HepG2 (cell line): ENCODE data around the gene ATPAF1. TPM values are rescaled to one million over a fixed set of nuclear protein-coding genes. Genes with fewer than 3 reads are reported as not detected.

ENCODE experiments used
- ATAC-seq: fragments of 200-7000 bp; cut with Tn5 transposase; 3 replicates; pipeline ENCODE4 v1.9.1; 2020; ENCODE audit warnings: mild to moderate bottlenecking, moderate library complexity
- BruUV-seq: library from RNA; stranded (reverse); fragments of 400-500 nt; replicated peaks from 2 replicates; lab custom pipeline; 2021; lab: Mats Ljungman, UMichigan
- CTCF ChIA-PET: fragments of 300-600 bp; formaldehyde crosslinking; extraction: SDS; loops from one replicate; lab custom pipeline; 2021; ENCODE audit warnings: low total read pairs, inconsistent platforms, low intra/inter-chr PET ratio; lab: Yijun Ruan, JAX
- POLR2A ChIA-PET: fragments of 350-600 bp; sonication (Branson Sonifier 250); formaldehyde crosslinking; loops from one replicate; lab custom pipeline; 2020; ENCODE audit warnings: antibody characterized with exemption, inconsistent platforms; lab: Yijun Ruan, JAX
- DNase-seq: peaks from one replicate; pipeline ENCODE4 v3.0.0-alpha.2; 2015; ENCODE audit warnings: low spot score
- FAIRE-seq: peaks from 3 replicates; lab custom pipeline; 2011; peaks lifted over from hg19 to GRCh38; lab: Jason Lieb, UNC
- H2AFZ ChIP-seq: one replicate; pipeline ENCODE4 v1.6.1; 2011; ENCODE audit warnings: low read length, inconsistent platforms
- H3K27ac ChIP-seq: fragments of 300-600 bp; 3 replicates; pipeline ENCODE4 v1.8.0; 2011; ENCODE audit warnings: mixed run types, mild to moderate bottlenecking, mixed read lengths, low read length, inconsistent platforms; ENCODE audit not compliant: insufficient read depth; ENCODE audit errors: extremely low read length
- H3K27me3 ChIP-seq, 2 experiments: fragments of 200-600 bp in 1 of 2; 2 replicates in 1 of 2; 3 replicates in 1 of 2; pipeline versions ENCODE4 v1.6.0 to v1.8.0; 2011; ENCODE audit warnings: low read length in 2 of 2, mild to moderate bottlenecking in 2 of 2, moderate library complexity in 2 of 2, inconsistent platforms in 1 of 2; ENCODE audit not compliant: insufficient read depth in 2 of 2, control insufficient read depth in 1 of 2
- H3K36me3 ChIP-seq, 2 experiments: fragments of 200-600 bp in 1 of 2; replicated peaks in 1 of 2; 2 replicates in 1 of 2; 3 replicates in 1 of 2; pipeline versions ENCODE4 v1.5.1 to v1.8.0; 2011; ENCODE audit warnings: low read length in 2 of 2, inconsistent platforms in 1 of 2; ENCODE audit not compliant: insufficient read depth in 2 of 2, control insufficient read depth in 1 of 2
- H3K4me1 ChIP-seq: 2 replicates; pipeline ENCODE4 v1.5.1; 2012; ENCODE audit warnings: low read length, inconsistent platforms; ENCODE audit not compliant: insufficient read depth
- H3K4me2 ChIP-seq: 2 replicates; pipeline ENCODE4 v1.6.0; 2011; ENCODE audit warnings: low read depth, low read length, inconsistent platforms
- H3K4me3 ChIP-seq, 3 experiments: fragments of 200-600 bp in 1 of 3; sonication (generic), shearing (Covaris generic) in 1 of 3; replicated peaks in 1 of 3; 2 replicates each; pipeline ENCODE4 v1.5.1; 2011 to 2016; ENCODE audit warnings: low read length in 3 of 3, inconsistent platforms in 2 of 3, low read depth in 2 of 3, mild to moderate bottlenecking in 2 of 3, control low read depth in 1 of 3, mixed read lengths in 1 of 3; ENCODE audit not compliant: insufficient read depth in 1 of 3
- H3K79me2 ChIP-seq: one replicate; pipeline ENCODE4 v1.6.1; 2011; ENCODE audit warnings: low read length, inconsistent platforms; ENCODE audit not compliant: insufficient read depth
- H3K9ac ChIP-seq: 2 replicates; pipeline ENCODE4 v1.6.0; 2011; ENCODE audit warnings: mild to moderate bottlenecking, low read depth, low read length, inconsistent platforms; ENCODE audit not compliant: insufficient read depth
- H3K9me3 ChIP-seq: 2 replicates; pipeline ENCODE4 v1.5.1; 2012; ENCODE audit warnings: mild to moderate bottlenecking, low read length
- H4K20me1 ChIP-seq: 2 replicates; pipeline ENCODE4 v1.6.0; 2011; ENCODE audit warnings: inconsistent platforms, mild to moderate bottlenecking, low read length, moderate library complexity; ENCODE audit not compliant: insufficient read depth
- CCAR2 ChIP-seq: fragments of 200-400 bp; formaldehyde crosslinking; optimal IDR thresholded peaks from 2 replicates; pipeline ENCODE3; 2018; ENCODE audit warnings: low read depth, mild to moderate bottlenecking, low read length, moderate library complexity
- DNMT3B ChIP-seq: conservative IDR thresholded peaks from 2 replicates; pipeline ENCODE4 v1.6.1; 2016; ENCODE audit warnings: missing biosample characterization, control low read depth
- GLMP ChIP-seq: sonication (generic); formaldehyde crosslinking; IDR thresholded peaks from 2 replicates; pipeline ENCODE4 v1.9.0; 2021; ENCODE audit warnings: missing genetic modification reagents, mild to moderate bottlenecking, borderline replicate concordance
- GTF3A ChIP-seq: sonication (generic); formaldehyde crosslinking; conservative IDR thresholded peaks from 2 replicates; pipeline ENCODE4 v1.4.0; 2020; ENCODE audit warnings: mild to moderate bottlenecking, missing genetic modification reagents
- HCFC1 ChIP-seq: fragments of 150-350 bp; IDR thresholded peaks from 2 replicates; pipeline ENCODE4 v1.6.1; 2014; ENCODE audit warnings: low read depth, low read length
- HHEX ChIP-seq: IDR thresholded peaks from 2 replicates; pipeline ENCODE4 v1.6.1; 2016; ENCODE audit warnings: control low read depth
- MED1 ChIP-seq: sonication (generic); formaldehyde crosslinking; IDR thresholded peaks from 2 replicates; pipeline ENCODE4 v1.4.0; 2020; ENCODE audit warnings: missing genetic modification reagents
- NFIB ChIP-seq: sonication (generic); formaldehyde crosslinking; IDR thresholded peaks from 2 replicates; pipeline ENCODE4 v1.9.0; 2021; ENCODE audit warnings: missing genetic modification reagents, mild to moderate bottlenecking, borderline replicate concordance
- SIN3B ChIP-seq: fragments of 150-350 bp; IDR thresholded peaks from 2 replicates; pipeline ENCODE4 v1.6.1; 2014; ENCODE audit warnings: low read length
- SRSF9 ChIP-seq: fragments of 200-400 bp; formaldehyde crosslinking; IDR thresholded peaks from 2 replicates; pipeline ENCODE4 v1.6.1; 2018; ENCODE audit warnings: borderline replicate concordance, mild to moderate bottlenecking, low read depth, low read length; ENCODE audit not compliant: insufficient read depth, poor library complexity, severe bottlenecking
- TCF7 ChIP-seq: sonication (generic); IDR thresholded peaks from 2 replicates; pipeline ENCODE4 v1.6.1; 2016; ENCODE audit warnings: antibody characterized with exemption, low read depth
- ZBTB10 ChIP-seq: sonication (generic); formaldehyde crosslinking; IDR thresholded peaks from 2 replicates; pipeline ENCODE4 v1.4.0; 2020; ENCODE audit warnings: missing genetic modification reagents, borderline replicate concordance
- ZEB1 ChIP-seq: IDR thresholded peaks from 2 replicates; pipeline ENCODE4 v1.6.1; 2012; ENCODE audit warnings: mild to moderate bottlenecking, low read depth, inconsistent platforms; ENCODE audit not compliant: insufficient replicate concordance
- ZNF205 ChIP-seq: IDR thresholded peaks from 2 replicates; pipeline ENCODE4 v1.6.1; 2018; ENCODE audit warnings: missing biosample characterization, missing genetic modification reagents
- ZNF326 ChIP-seq: sonication (generic); formaldehyde crosslinking; IDR thresholded peaks from 2 replicates; pipeline ENCODE4 v1.4.0; 2020; ENCODE audit warnings: missing genetic modification reagents, borderline replicate concordance
- ZNF337 ChIP-seq: sonication (generic); formaldehyde crosslinking; IDR thresholded peaks from 2 replicates; pipeline ENCODE4 v1.5.1; 2020; ENCODE audit warnings: missing genetic modification reagents, low read depth, mild to moderate bottlenecking, borderline replicate concordance
- ZNF44 ChIP-seq: sonication (generic); formaldehyde crosslinking; IDR thresholded peaks from 2 replicates; pipeline ENCODE4 v1.5.1; 2020; ENCODE audit warnings: mild to moderate bottlenecking, missing genetic modification reagents
- ZNF546 ChIP-seq: sonication (generic); formaldehyde crosslinking; conservative IDR thresholded peaks from 2 replicates; pipeline ENCODE4 v1.8.1; 2023; ENCODE audit warnings: mild to moderate bottlenecking, missing genetic modification reagents
- ZNF746 ChIP-seq: sonication (generic); formaldehyde crosslinking; IDR thresholded peaks from 2 replicates; pipeline ENCODE4 v1.8.0; 2022; ENCODE audit warnings: mild to moderate bottlenecking, missing genetic modification reagents
- WGBS: methylation state at CpG from one replicate; pipeline ENCODE4 v1.1.6; 2017; ENCODE audit warnings: low lambda C conversion rate; 5-methylcytosine and 5-hydroxymethylcytosine counted together
- in situ Hi-C: cut with HindIII; loops from 2 replicates; pipeline ENCODE4 v1.10.0; 2017; ENCODE audit warnings: low pct_unique_long_range_greater_than_20kb; ENCODE audit not compliant: extremely low pct_ligation_motif_present
- intact Hi-C: fragments of 100-400 bp; cut with micrococcal nuclease; formaldehyde crosslinking; loops from one replicate; pipeline ENCODE4 v1.10.0; 2022; ENCODE audit not compliant: unreplicated experiment
- polyA plus RNA-seq, 8 experiments: library from polyadenylated mRNA; depleted of rRNA in 3 of 8; stranded (reverse) in 7 of 8; unstranded in 1 of 8; fragments of >200 nt; fragmentation: Illumina TruSeq in 4 of 8; extraction: Trizol in 4 of 8; gene quantifications; 2 replicates each; pipeline versions ENCODE4 v1.2.1 to v1.2.3, GENCODE V29; 2011 to 2016; ENCODE audit warnings: low read depth in 4 of 8, missing spikeins in 1 of 8, mixed read lengths in 1 of 8; ENCODE audit not compliant: insufficient read depth in 1 of 8
- total RNA-seq, 5 experiments: library from RNA; depleted of rRNA; stranded (reverse); fragments of >200 nt; fragmentation: Illumina TruSeq; extraction: Trizol; gene quantifications; 2 replicates each; pipeline ENCODE4 v1.2.3, GENCODE V29; 2016; ENCODE audit warnings: low read depth in 1 of 5
- TF ChIP-seq, protein P1 (sequence below), 2 experiments: sonication (generic) in 1 of 2; formaldehyde crosslinking in 1 of 2; IDR thresholded peaks; 2 replicates each; pipeline versions ENCODE4 v1.4.0 to v1.6.1; 2018 to 2020; ENCODE audit warnings: missing genetic modification reagents in 2 of 2, borderline replicate concordance in 1 of 2, low read depth in 1 of 2, mild to moderate bottlenecking in 1 of 2, missing biosample characterization in 1 of 2

The ATPAF1 gene
- total and polyA plus RNA-seq, 2 of the 13 experiments (the other 11 are each of a cell fraction or from before 2014, with no cell fraction given) = 66.6 to 76.7 TPM

DNA sequence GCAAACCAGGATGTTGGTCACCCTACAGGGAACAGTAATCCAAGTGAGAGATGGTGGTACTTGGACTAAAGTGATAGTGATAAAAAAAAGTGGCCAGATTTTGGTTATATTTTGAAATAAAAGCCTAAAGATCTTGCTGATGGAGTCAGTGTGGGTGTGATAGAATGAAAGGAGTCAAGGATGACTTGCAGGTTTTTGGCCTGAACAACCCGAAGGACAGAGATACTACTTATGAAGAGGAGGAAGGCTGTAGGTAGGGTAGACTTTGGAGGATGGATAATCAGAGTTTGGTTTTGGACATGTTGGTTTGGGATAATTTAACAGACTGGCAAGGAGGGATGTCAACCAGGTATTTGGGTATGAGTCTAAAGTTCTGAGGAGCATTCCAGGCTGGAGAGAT lies 2.0 kb upstream of the ATPAF1 start (continued):
- TF ChIP-seq ZNF205 (CRISPR knock-in tag) (no peak), ZNF746 (CRISPR knock-in tag) (no peak), GLMP (CRISPR knock-in tag) (no peak), ZNF337 (CRISPR knock-in tag) (no peak), HCFC1 (no peak), NFIB (CRISPR knock-in tag) (no peak)

GRCh38 chr1:46665983-46666382 lies 2.2 kb downstream of the ATPAF1 start:
- ATAC-seq (no peak), FAIRE-seq (no peak), DNase-seq (no peak)
- Histone ChIP-seq H3K79me2 (peaks cover 9% of the 10 kb centered on the region), H3K9ac (no peak overlapping the region), H3K27me3 (no peaks in the 10 kb centered on the region; a peak in 2 of 5 replicates), H3K27ac (no peak overlapping the region), H3K36me3 (peaks cover 6 to 12% of the 10 kb centered on the region in 2 experiments; a peak in 4 of 5 replicates), H3K4me1 (peaks cover 19% of the 10 kb centered on the region), H2AFZ (no peak overlapping the region), H3K4me2 (no peak overlapping the region), H4K20me1 (no peaks in the 10 kb centered on the region), H3K4me3 (no peak overlapping the region), H3K9me3 (no peaks in the 10 kb centered on the region)
- intact Hi-C loops = loop anchor here (10.0 kb wide), 1 partner anchor 51 kb away; the partner anchor contains the start of gene MOB3C
- WGBS = 92% methylated on average over 2 of the region's 2 CpGs
- BruUV-seq = no TSS peak
- ChIA-PET CTCF (no interaction called here), POLR2A (interaction anchor here (1.2 kb wide), 1 partner anchor 37 kb away, joined by 3 read pairs; no protein-coding TSS in a partner anchor)
- in situ Hi-C loops = no loop called here
- TF ChIP-seq, protein P1, sequence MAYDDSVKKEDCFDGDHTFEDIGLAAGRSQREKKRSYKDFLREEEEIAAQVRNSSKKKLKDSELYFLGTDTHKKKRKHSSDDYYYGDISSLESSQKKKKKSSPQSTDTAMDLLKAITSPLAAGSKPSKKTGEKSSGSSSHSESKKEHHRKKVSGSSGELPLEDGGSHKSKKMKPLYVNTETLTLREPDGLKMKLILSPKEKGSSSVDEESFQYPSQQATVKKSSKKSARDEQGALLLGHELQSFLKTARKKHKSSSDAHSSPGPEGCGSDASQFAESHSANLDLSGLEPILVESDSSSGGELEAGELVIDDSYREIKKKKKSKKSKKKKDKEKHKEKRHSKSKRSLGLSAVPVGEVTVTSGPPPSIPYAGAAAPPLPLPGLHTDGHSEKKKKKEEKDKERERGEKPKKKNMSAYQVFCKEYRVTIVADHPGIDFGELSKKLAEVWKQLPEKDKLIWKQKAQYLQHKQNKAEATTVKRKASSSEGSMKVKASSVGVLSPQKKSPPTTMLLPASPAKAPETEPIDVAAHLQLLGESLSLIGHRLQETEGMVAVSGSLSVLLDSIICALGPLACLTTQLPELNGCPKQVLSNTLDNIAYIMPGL (CRISPR knock-in tag; IDR thresholded peaks at IDR 0.05; ENCODE audit: borderline replicate concordance in 1 of 2, low read depth in 1 of 2) = no peak
- TF ChIP-seq CCAR2 = no peak
- no peak for TF ChIP-seq HHEX (CRISPR knock-in tag)
- no peak for TF ChIP-seq ZNF326 (CRISPR knock-in tag)
- TF ChIP-seq MED1 (CRISPR knock-in tag) = no peak
- TF ChIP-seq ZNF44 = no peak
- TF ChIP-seq DNMT3B (CRISPR knock-in tag) = no peak
- no peak for TF ChIP-seq ZNF546
- TF ChIP-seq SIN3B = no peak
- TF ChIP-seq ZEB1 = no peak
- TF ChIP-seq TCF7 = no peak
- TF ChIP-seq SRSF9 = no peak
- TF ChIP-seq ZBTB10 = no peak
- TF ChIP-seq GTF3A (CRISPR knock-in tag) = no peak
